Measurements from ENCODE around the gene TIMM22.
"Not testable (repeated sequence)": the region's sequence is repeated elsewhere in the genome, so short reads cannot be mapped to it uniquely, and the experiment has no call there.

TIMM22 gene

DNA sequence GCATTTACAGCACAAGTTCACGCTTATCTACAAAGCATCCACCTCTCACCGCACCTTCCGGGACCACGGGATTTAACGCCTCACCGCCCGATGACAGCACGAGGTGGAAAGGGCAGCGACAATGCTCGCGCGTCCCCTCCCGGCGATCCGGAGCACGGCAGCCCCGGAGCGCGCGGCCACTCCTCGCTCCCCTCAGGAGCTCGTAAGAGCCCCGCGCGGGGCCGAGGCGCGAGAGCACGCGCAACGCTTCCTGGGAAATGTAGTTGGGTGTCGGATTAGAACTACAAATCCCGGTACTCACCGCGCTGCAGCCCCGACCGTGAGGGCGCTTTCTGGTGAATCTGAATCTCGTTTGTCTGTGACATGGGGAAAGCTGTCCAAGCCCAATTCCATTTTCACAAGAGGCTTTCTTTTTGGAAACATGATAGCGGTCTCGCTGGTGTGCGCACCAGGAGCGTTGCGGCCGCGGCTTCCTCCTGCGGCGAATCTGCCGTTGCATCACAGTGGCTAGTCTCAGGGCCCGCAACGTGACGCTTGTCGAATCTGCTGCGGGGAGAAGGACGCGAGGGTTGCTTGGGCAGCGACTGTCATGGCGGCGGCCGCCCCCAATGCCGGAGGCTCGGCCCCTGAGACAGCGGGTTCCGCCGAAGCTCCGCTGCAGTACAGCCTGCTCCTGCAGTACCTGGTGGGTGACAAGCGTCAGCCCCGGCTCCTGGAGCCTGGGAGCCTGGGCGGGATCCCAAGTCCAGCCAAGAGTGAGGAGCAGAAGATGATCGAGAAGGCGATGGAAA is at the start of gene TIMM22:
Gene TIMM22 (plus strand): TSS at position 576 of the 791 bp plus-strand sequence. CDS start 14 bp downstream, at position 590.
- peak; percentile 96 to 98 for DNase-seq

DNA sequence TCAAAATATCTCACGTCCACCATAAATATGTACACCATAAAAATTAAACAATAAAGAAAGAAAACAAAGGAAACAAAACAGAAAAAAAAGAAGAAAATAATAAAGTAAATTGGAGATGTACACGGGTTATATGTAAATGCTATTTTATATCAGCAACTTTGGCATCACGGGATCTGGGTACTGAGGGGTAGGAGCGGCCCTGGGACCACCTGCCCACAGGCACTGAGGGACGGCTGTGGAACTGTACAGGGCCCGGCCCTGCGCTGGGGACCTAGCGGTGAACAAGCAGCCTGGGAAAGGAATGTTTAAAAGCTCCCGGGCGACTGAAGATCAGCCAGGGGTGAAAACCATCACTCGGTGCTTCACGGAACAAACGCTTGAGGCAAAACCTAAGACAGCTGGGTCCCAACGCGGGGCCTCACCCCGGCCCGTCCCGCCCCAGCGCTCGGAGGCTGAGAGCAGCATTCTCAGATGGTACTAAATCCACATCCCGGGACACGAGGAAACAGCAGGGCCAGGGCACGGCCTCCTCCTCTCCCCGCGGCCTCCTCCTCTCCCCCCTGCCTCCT is 48.6 kb upstream of the TIMM22 start:
- DNase-seq = no peak

DNA sequence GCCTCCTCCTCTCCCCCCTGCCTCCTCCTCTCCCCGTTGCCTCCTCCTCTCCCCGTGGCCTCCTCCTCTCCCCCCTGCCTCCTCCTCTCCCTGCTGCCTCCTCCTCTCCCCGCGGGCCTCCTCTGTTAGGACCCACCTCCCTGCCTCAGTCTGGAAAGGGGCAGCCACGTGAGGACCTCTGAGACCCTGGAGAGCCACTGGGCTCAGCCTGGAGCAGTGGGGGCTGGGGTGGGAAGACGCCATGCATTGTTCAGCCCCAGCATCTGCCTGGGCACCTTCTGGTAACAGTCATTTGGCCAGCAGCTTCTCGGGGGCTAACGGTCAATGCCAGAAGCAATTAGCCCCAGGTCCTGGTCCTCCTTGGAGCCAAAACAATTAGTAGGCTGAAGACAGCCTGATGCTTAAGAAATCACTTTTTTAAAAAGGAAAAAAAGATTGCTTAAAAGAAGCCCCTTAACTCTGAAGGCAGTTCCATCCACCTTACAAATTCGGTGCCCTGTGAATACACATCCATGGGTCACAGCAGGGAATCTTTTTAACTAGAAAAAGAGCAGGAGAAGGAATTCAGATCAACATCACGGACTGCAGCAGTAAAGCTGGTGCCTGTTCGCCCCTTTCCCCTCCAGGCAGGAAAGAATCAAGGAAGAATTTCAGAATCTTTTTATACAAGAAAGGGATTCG is 47.2 kb upstream of the TIMM22 start:
- DNase-seq = no peak

DNA sequence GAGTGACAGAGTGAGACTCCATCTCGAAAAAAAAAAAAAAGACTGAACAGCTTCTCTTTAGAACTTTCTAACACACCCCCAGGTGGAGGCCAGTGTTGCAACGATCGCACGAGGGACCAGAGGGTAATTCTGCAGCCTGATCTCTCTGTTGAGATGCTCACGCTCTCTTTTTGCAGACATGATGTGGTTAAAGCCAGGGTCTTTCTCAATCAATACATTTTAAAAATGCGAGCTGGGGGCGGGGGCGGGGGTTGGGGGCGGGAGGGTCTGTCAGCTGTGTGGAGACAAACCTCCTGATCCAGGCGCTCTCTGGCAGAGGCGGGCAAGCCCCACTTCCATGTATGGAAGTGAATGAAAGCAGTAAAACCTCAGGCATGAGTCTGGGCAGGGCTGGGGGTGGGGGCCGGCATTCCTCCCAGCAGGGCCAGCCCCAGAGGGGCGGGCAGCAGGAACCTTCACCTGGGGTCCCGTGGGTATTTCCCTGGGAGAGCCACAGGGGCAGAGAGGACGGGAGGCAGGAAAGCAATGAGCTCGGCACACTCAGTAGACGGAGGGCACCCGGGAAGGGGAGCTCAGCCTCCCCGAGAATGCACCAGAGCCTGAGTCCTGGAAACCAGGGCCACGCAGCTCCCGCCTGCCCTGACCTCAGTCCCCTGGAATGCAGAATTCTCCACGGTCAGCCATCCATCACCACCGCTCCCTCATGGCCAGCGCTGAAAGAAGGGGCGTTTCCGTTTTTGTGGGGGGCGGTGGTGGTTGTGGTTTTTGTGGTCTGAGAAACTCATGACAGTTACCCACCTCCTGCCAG is 45.4 kb upstream of the TIMM22 start:
- no peak for DNase-seq

DNA sequence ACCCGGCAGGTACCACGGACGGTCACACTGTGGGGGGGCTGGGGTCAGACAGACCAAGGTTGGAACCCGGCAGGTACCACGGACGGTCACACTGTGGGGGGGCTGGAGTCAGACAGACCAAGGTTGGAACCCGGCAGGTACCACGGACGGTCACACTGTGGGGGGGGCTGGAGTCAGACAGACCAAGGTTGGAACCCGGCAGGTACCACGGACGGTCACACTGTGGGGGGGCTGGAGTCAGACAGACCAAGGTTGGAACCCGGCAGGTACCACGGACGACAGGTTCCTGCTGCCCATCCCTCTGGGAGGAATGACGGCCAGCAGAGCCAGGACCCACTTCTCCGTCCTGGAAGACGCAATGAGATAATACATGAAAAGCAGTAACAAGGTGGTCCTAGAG is 44.3 kb upstream of the TIMM22 start:
- DNase-seq = not testable (repeated sequence)

DNA sequence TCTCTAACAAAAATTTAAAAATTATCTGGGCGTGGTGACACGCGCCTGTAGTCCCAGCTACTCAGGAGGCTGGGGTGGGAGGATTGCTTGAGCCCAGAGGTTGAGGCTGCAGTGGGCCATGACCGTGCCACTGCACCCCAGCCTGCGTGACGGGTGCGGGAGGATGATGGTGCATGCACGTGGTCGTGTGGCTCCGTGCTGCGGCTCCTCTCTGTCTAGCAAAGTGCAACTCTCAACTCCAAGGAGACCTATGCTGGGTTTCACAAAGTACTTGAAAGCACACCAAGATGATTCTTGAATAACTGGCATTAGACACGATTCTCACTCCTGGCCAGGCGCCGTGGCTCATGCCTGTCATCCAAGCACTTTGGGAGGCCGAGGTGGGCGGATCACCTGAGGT is 43.2 kb upstream of the TIMM22 start:
- DNase-seq = no peak

DNA sequence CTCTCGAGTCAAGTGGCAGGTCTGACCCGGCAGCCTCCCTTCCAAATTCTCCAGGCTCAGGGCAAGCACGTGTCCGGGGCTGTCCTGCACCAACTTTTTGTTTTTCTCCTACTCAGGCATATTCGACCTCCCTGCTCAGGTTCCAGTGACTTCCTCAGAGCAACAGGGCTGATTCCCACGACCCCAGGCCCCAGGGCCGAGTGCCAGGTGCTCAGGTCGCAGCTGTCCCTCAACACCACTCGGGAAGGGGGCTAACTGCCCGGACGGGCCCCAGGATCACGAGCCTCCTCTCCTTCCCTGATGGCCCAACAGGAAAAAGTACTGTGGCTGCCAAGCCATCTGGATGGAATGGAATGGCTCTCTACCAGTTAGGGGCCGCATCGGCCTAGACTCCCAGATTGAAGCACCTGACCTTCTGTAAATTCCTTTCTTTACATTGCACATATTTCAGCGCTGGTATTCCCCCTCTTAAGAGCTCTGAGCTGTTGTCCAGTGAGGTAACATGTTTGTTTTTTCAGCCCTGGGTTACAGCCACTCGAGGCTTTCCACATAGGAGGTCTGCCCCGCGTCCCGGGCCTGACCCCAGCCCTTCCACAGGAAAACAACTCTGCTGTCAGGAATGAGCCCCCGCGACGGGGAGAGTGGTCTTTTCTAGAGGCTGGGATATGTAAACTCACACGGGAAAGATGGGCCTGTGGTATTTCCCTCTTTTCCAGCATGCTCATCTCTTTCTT is 42.3 kb upstream of the TIMM22 start:
- DNase-seq = no peak

DNA sequence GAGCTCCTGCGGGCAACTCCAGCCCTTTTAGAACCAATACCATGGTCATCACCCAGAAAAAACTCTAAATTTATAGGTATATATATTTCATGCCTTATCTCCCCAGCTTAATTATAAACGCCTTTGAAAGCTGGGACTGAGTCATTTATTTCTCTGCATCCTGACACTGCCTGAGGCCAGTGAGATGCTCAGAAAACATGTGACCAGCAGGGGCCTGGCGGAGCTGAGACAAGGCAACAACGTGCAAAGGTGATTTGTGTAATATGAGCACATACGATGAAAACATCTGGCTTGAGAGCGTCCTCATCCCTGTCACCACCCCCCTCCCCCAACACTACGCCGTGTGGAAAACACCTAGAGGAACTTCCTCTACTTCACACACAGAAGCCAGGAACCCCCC is 40.0 kb upstream of the TIMM22 start:
- no peak for DNase-seq

DNA sequence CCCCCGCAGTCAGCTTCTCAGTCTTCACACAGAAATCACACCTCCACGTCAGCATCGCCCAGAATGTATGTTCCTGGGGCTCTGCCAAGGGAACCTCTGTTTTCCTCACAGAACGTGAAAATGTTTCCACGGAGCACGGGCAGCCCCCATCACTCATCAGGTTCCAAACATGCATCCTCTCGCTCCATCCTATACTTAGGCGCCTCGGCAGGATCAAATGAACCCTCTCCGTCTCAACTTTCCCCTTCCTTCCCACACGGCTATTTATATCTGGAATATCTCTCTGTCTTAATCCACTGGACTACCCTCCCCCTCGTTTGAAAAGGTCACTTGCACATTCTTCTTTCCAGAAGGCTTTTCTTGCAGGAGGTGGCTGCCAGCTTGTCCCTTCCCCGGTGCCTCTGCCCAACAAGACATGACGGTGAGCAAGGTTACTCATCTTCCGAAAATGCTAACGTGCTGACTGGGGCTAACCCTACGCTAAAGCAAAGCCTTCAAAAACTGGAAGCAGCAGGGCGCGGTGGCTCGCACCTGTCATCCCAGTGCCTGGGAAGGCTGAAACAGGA is 39.0 kb upstream of the TIMM22 start:
- no peak for DNase-seq

DNA sequence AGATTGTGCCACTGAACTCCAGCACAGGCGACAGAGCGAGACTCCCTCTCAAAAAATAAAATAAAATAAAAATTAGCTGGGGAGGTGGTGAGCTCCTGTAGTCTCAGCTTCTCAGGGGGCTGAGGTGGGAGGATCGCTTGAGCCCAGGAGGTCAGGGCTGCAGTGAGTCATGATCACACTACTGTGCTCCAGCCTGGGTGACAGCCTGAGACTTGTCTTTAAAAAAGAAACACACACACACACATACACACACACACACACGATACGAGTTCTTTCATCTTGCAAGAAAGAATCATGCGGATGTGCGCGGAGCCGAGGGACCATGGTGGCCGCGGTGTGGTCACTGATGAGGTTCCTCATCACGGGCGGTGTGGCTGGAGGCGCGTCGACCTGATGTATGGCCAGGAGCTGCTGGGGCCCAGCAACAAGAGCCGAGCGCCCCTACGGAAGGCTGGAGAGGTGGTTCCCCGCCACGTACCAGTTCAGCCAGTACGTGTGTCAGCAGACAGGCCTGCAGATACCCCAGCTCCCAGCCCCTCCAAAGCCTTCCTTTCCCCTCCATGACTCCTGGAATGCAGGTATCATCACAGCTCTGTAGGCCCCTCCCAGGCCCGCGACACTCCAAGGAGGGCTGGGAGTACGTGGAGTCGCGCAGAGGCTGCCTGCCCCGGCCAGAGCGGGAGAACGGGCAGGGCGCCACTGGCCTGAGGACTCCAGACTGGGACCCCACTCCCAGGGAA is 38.0 kb upstream of the TIMM22 start:
- DNase-seq = no peak

DNA sequence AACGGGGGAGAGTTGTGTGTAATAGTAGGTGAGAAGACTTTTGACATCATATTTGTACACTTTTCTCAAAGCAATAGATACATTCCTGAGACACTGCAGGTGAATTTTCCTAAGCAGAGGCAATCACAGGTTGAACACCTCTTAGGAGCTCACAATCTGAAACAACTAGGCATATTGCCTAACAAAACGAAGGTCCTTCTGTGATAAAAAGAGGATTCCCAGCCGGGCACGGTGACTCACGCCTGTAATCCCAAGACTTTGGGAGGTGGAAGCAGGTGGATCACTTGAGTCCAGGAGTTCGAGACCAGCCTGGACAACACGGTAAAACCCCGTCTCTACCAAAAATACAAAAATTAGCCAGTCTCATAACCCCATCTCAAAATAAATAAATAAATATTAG is 34.8 kb upstream of the TIMM22 start:
- no peak for DNase-seq

DNA sequence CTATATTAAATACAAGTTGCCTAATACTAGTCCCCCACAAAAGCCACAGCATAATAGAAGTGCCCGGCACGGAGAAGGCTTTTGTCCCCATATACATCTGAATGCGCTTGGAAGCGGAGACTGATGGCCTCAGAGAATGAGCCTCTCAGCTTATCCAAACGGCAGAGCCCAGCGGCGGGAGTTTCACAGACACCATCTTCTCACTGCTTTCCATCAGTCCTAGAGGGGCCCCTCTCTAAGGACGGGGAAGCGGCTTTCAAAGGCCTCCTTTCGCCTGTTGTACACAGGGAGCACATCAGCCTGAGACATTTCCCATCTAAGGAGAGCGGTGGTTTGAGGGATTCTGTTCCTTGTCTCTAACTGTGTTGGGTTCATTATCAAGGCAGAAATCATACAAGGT is 34.3 kb upstream of the TIMM22 start:
- no peak for DNase-seq

DNA sequence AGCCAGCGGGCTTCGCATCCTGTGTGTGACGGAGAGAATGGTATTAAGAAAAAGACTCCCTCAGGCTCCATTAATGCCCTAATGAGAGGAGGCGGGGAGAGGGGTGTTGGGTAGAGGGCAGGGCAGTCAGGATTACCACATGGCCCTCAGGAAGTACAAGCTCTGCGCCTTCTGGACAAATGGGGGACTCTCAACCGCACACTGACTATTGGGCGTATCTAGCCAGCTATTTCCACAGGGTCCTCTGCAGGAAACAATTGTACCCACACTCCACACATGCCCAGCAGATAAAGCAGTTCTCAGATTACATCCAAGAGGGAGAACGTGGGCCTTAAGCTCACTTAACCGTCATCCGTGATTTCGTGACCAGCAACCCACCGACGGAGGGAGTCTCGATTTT is 32.1 kb upstream of the TIMM22 start:
- no peak for DNase-seq

DNA sequence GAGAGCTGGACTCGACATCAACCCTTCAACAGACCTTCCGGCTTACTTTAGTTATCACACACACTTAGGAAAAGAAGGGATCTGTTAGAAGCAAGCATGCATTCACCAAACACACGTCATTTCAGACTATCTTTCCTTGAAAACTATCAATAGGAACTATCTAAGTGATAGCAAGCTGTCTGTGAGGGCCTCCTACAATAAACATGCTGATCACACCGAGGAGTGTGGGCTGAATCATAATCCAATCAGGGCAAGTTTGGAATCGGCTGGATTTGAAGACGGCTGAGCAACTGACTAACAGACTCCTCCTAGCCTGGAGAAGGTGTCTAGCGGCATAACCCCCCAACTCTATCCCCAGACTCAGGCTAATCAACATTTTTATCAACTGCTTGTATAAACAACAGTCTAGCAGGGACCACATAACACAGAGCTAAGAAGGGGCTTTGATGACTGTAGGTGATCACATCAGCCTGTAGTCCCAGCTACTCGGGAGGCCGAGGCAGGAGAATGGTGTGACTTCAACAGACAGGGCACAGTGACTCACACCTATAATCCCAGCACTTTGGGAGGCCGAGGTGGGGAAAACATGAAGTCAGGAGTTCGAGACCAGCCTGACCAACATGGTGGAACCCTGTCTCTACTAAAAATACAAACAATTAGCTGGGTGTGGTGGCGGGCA is 31.5 kb upstream of the TIMM22 start:
- no peak for DNase-seq

DNA sequence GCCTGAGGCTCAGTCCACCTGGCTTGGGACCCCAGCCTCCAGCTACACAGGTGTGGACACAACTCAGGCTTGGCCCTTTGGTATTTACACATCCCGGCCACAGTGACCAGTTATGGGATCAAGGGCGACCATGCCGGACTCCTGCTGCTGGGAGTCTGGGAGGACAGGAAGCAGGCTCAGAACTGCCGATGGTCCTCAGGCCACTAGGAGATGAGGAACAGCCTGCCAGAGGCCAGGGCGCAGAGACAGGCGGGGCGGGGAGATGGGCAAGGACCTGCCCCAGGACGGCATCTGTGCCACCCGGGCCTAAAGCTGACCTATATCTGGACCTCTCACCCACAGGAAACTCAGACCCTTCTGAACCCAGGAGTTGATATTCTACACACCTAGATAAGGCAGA is 29.8 kb upstream of the TIMM22 start:
- DNase-seq = no peak

DNA sequence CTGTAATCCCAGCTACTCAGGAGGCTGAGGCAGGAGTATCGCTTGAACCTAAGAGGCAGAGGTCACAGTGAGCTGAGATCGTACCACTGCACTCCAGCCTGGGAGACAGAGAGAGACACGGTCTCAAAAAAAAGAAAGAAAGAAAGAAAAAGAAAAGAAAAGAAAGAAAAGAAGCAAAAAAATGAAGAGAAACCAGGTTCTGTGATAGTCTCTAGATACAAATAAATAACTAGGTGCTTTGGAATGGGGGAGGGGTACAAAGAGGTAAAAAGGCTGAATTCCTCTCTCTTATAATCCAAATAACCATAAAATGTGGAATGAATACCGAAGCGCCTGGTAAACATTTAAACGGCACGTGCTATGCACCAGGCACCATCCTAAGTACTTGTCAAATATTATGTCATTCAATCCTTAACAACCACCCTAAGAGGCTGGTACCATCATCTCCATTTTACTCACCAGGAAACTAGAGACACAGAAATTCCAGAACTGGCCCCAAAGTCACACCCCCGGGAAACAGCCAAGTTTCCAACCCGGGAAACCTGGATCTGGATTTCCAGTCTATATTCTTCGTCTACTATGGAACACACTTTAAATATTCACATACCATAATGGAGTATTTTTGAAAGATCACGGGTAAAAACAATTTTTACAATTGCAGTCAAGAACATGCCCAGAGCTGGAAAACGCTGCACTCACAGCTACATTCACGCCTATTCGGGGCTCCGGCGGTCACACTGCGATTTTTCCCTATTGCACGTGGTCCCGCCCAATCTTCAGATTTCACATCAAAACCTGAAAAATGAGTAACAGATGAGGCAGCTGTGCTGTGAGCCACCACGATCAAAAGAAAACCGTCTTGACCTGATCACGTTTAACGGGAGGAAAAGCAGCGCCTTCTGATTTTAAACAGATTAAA is 27.9 kb upstream of the TIMM22 start:
- no peak for DNase-seq

DNA sequence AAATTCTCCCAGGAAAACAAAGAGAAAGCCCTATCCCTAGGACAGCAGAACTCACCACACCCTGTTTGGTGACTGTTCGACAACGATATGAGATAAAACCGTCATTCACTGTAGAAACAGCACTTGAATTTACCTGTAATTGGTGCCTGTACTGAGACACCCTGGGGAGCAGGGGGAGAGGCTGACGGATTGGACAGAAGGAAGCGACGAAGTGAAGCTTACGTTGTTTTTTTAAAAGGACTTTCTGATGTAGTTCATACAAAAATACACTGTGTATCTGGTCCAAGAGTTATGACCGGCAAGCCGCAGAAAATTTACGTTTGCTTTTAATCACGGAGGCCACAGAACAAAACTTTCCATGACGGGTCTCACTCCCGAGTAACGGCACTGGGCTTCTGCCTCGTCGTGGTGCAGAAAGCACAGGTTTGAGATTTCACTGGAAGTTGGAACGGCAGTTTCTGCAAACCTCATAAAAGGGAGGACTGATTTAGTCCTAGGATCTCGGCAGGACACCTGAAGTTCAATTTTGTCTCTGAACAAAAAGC is 27.0 kb upstream of the TIMM22 start:
- DNase-seq = no peak

DNA sequence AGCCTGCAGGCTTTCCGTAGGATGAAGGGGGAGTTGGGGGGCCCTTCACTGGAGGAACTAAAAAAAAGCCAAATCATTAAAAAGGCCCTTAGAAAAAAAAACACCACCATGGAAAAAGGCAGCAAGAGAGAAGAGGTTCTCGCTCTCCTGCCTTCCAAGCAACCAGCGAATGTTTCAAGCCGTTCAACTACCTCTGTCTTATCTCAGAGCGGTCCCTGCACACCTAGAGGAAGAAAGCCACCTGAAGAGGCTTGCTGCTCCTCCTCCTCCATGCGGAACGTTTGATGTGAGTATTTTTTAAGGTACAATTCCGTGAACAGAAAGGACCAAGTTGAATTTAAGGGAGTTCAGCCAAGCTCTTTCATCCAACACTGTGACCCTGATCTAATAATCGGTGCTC is 26.6 kb upstream of the TIMM22 start:
- no peak for DNase-seq

DNA sequence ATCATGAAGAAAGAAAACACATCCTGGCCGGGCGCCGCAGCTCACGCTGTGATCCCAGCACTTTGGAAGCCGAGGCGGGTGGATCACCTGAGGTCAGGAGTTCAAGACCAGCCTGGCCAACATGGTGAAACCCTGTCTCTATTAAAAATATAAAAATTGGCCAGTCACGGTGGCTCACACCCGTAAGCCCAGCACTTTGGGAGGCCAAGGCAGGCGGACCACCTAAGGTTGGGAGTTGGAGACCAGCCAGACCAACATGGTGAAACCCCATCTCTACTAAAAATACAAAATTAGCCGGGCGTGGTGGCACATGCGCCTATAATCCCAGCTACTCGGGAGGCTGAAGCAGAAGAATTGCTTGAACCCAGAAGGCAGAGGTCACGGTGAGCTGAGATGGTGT is 25.1 kb upstream of the TIMM22 start:
- not testable (repeated sequence) for DNase-seq

DNA sequence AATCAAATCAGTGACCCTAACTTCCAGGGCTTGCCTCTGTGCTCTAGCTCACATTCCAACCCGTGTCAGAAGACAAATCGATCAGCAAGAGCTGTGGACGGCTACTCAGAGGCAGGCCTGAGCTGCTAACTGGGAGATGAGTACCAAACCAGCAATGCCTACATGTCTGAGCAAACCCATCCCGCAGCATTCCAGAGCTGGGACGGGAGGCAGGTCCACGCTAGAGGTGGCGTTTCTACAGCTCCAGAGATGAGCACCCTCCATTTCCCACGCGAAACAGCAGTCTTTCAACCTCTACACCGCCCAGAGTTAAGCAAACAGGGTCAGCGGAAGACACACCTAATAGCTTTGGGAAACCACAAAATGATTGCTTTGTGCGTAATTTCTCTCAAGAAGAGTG is 23.9 kb upstream of the TIMM22 start:
- no peak for DNase-seq
